GM04503 (cell line): ENCODE measurements around the gene CDC42EP2.

Experiments
- DNase-seq: peaks from one replicate; pipeline ENCODE4 v3.0.0-alpha.2; 2012; ENCODE audit warnings: low read depth

CDC42EP2 gene

GRCh38 chr11:65355776-65356393 lies 41.2 kb downstream of the CDC42EP2 start:
- no peak for DNase-seq

- no peak for DNase-seq
These were observed 41.8 kb downstream of the CDC42EP2 start for GRCh38 chr11:65356394-65356972.

GRCh38 chr11:65357856-65358356 lies 43.2 kb downstream of the CDC42EP2 start:
- no peak for DNase-seq

- DNase-seq, result no peak
These were observed 47.8 kb downstream of the CDC42EP2 start for GRCh38 chr11:65362320-65362931.

GRCh38 chr11:65362966-65363365 lies 48.3 kb downstream of the CDC42EP2 start:
- DNase-seq, result no peak

- DNase-seq, result no peak
These were observed 49.1 kb downstream of the CDC42EP2 start for GRCh38 chr11:65363770-65364169.

- no peak for DNase-seq
These were observed 51.7 kb downstream of the CDC42EP2 start for GRCh38 chr11:65366340-65366773.

GRCh38 chr11:65370659-65371049 lies 56.0 kb downstream of the CDC42EP2 start:
- DNase-seq, result no peak
